GM03348 (cell line): ENCODE measurements around the gene ANO7.

Experiments used
- DNase-seq: peaks from one replicate; pipeline ENCODE4 v3.0.0; 2012; ENCODE audit warnings: low spot score

The ANO7 gene

GRCh38 chr2:241273210-241274020 lies 84.9 kb downstream of the ANO7 start:
- no peak for DNase-seq

- DNase-seq, result no peak
Observed at GRCh38 chr2:241274127-241274526, 85.7 kb downstream of the ANO7 start.
